ENCODE results near the gene CD81. TPM values are rescaled to one million over a fixed set of nuclear protein-coding genes. Genes with fewer than 3 reads are reported as not detected.

The CD81 gene
- total and polyA plus RNA-seq, 9 of the 15 experiments (the other 6 are each of a cell fraction or from before 2014, with no cell fraction given), result 2.4 to 189 (median 61.7) TPM

- H4K20me1 ChIP-seq (replicated peaks; ENCODE audit: control insufficient read depth, insufficient read depth, low read length), result peaks cover 4% of the 10 kb centered on the region; the same call in 1 of the 2 replicates
- H3K27ac ChIP-seq (ENCODE audit: extremely low read depth, low read depth, low read length), result no peak overlapping the region
- intact Hi-C loops (cut with micrococcal nuclease) (no loop called here), in situ Hi-C loops (cut with MboI) (no loop called here)
- H3K9ac ChIP-seq (ENCODE audit: insufficient read depth in 1 of 2, low read depth in 2 of 2, low read length in 2 of 2), result no peak overlapping the region
- H3K27me3 ChIP-seq (ENCODE audit: control insufficient read depth in 2 of 2, insufficient read depth in 2 of 2, low read length in 2 of 2), result peaks cover 2 to 53% of the 10 kb centered on the region in 2 experiments; a peak in 4 of 5 replicates
- H3K36me3 ChIP-seq (ENCODE audit: control insufficient read depth, insufficient read depth, low read length), result no peaks in the 10 kb centered on the region
- H2AFZ ChIP-seq (ENCODE audit: low read depth, low read length), result no peak overlapping the region
- ChIA-PET CTCF (ENCODE audit: low intra/inter-chr PET ratio) (no interaction called here), POLR2A (no interaction called here)
- H3K4me1 ChIP-seq (replicated peaks in 1 of 2; ENCODE audit: control insufficient read depth in 2 of 2, insufficient read depth in 2 of 2, low read length in 2 of 2), result peaks cover 0 to 3% of the 10 kb centered on the region in 2 experiments; a peak in 1 of 5 replicates
- FAIRE-seq (no peak), DNase-seq (ENCODE audit: extremely low read depth in 1 of 4, low spot score in 3 of 4) (no peak), ATAC-seq (no peak)
- no peaks in the 10 kb centered on the region for H3K79me2 ChIP-seq (ENCODE audit: control insufficient read depth, insufficient read depth, low read length)
- peaks cover 2% of the 10 kb centered on the region for H3K9me1 ChIP-seq (ENCODE audit: control insufficient read depth, insufficient read depth, low read length)
- BruUV-seq (replicated peaks), result no TSS peak
- no peaks in the 10 kb centered on the region for H3K9me3 ChIP-seq (replicated peaks; ENCODE audit: control insufficient read depth, insufficient read depth, low read depth, low read length)
- 0% methylated on average over 12 of the region's 12 CpGs for WGBS (ENCODE audit: insufficient coverage, low coverage, missing lambda C conversion rate)
- H3K4me3 ChIP-seq, result no peak overlapping the region
- H3K4me2 ChIP-seq (ENCODE audit: insufficient read depth, low read length), result no peak overlapping the region
- no peak for TF ChIP-seq NFATC3 (IDR thresholded peaks at IDR 0.05)
- TF ChIP-seq ZNF639 (CRISPR knock-in tag; conservative IDR thresholded peaks at IDR 0.05 in 1 of 2, IDR thresholded peaks at IDR 0.05 in 1 of 2), result no peak
- TF ChIP-seq EGR1 (conservative IDR thresholded peaks at IDR 0.05), result peak; percentile 24; the same call in 1 of the 2 replicates
- TF ChIP-seq ARNT (IDR thresholded peaks at IDR 0.05), result no peak
- TF ChIP-seq MBD1 (CRISPR knock-in tag; IDR thresholded peaks at IDR 0.05), result no peak
- no peak for TF ChIP-seq EP400 (IDR thresholded peaks at IDR 0.05)
- TF ChIP-seq TRIM25 (IDR thresholded peaks at IDR 0.05; ENCODE audit: borderline replicate concordance), result no peak
- no peak for TF ChIP-seq POLR2AphosphoS5 (IDR thresholded peaks at IDR 0.05; ENCODE audit: control insufficient read depth, insufficient read depth, low read depth, low read length)
- no peak for TF ChIP-seq MCM7 (IDR thresholded peaks at IDR 0.05)
- TF ChIP-seq HMG20A (CRISPR knock-in tag; conservative IDR thresholded peaks at IDR 0.05), result no peak
- 0 out of 2 replicates have a peak, but pooled peaks have one; percentile 23 for TF ChIP-seq PKNOX1 (IDR thresholded peaks at IDR 0.05)
- no peak for TF ChIP-seq EZH2 (IDR thresholded peaks at IDR 0.05; ENCODE audit: borderline replicate concordance, low read depth, low read length)
- no peak for TF ChIP-seq GATAD2B (IDR thresholded peaks at IDR 0.05; ENCODE audit: borderline replicate concordance)
- TF ChIP-seq EHMT2 (IDR thresholded peaks at IDR 0.05), result 0 out of 2 replicates have a peak, but pooled peaks have one; percentile 27
- TF ChIP-seq LARP7 (IDR thresholded peaks at IDR 0.05), result no peak
- 0 out of 2 replicates have a peak, but pooled peaks have one; percentile 3 for TF ChIP-seq CBFA2T3 (IDR thresholded peaks at IDR 0.05)
- no peak for TF ChIP-seq ZFP36 (IDR thresholded peaks at IDR 0.05; ENCODE audit: low read depth, low read length, partially characterized antibody)
These were observed 58.3 kb downstream of the CD81 start for GRCh38 chr11:2435288-2436012.
